ENCODE data around the gene CABYR.
"Not testable (repeated sequence)": the region's sequence is repeated elsewhere in the genome, so short reads cannot be mapped to it uniquely, and the experiment has no call there.

The CABYR gene

GRCh38 chr18:24136967-24137373 is 1.9 kb upstream of the CABYR start:
- TF ChIP-seq, protein P1, sequence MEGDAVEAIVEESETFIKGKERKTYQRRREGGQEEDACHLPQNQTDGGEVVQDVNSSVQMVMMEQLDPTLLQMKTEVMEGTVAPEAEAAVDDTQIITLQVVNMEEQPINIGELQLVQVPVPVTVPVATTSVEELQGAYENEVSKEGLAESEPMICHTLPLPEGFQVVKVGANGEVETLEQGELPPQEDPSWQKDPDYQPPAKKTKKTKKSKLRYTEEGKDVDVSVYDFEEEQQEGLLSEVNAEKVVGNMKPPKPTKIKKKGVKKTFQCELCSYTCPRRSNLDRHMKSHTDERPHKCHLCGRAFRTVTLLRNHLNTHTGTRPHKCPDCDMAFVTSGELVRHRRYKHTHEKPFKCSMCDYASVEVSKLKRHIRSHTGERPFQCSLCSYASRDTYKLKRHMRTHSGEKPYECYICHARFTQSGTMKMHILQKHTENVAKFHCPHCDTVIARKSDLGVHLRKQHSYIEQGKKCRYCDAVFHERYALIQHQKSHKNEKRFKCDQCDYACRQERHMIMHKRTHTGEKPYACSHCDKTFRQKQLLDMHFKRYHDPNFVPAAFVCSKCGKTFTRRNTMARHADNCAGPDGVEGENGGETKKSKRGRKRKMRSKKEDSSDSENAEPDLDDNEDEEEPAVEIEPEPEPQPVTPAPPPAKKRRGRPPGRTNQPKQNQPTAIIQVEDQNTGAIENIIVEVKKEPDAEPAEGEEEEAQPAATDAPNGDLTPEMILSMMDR (IDR thresholded peaks at IDR 0.05) = no peak
- TF ChIP-seq ZFX (IDR thresholded peaks at IDR 0.05; ENCODE audit: borderline replicate concordance) = no peak
- no peak overlapping the region for H3K27ac ChIP-seq

DNA sequence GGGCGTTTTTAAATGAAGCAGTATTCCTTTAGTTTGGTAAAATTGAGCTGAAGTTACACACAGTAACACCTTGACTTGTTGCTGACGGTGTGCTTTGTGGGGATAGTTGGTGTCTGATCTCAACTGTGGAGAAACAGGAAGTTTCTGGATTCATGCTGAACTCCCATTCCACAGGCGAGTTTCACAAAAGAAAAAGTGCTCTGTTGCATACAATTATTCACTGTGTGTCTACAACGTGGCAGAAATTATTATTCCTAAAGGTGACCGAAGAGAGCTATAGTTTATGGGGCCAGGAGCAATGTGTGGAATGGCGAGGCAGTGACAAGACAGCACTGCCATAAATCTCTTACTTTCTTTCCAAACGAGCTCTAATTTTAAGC is 463 bp upstream of the CABYR start:
- H3K27ac ChIP-seq = no peak overlapping the region
- TF ChIP-seq, protein P1 (IDR thresholded peaks at IDR 0.05) = no peak
- TF ChIP-seq ZFX (IDR thresholded peaks at IDR 0.05; ENCODE audit: borderline replicate concordance) = no peak

- TF ChIP-seq, protein P1 (IDR thresholded peaks at IDR 0.05) = no peak
- no peak for TF ChIP-seq ZFX (IDR thresholded peaks at IDR 0.05; ENCODE audit: borderline replicate concordance)
- H3K27ac ChIP-seq = no peak overlapping the region
Observed at GRCh38 chr18:24140697-24141096, 1.8 kb downstream of the CABYR start.

DNA sequence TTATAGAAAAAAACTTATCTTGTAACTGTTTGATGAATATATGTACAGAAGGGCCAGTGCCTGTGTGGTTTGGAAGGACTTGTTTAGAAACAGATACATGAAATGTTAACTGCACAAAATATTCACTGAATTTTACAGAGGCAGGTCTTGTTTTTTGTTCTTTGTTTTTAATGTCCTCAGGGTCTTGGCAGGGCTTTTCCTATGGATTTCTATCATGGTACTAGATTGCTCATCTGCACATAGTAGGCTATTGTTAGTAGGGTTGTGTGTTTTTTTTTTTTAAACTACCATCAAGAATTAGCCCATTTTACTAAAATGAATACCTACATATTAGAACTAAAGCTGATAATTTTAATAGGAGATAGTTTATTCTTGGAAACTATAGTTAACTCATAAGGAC is 3.5 kb downstream of the CABYR start:
- TF ChIP-seq ZFX (IDR thresholded peaks at IDR 0.05; ENCODE audit: borderline replicate concordance) = no peak
- TF ChIP-seq, protein P1 (IDR thresholded peaks at IDR 0.05) = no peak

DNA sequence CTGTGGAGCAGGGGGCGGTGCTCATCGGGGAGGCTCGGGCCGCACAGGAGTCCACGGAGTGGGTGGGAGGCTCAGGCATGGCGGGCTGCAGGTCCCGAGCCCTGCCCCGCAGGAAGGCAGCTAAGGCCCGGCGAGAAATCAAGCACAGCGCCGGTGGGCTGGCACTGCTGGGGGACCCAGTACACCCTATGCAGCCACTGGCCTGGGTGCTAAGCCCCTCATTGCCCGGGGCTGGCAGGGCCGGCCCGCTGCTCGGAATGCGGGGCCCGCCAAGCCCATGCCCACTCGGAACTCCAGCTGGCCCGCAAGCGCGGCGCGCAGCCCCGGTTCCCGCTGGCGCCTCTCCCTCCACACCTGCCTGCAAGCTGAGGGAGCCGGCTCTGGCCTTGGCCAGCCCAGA is 10.7 kb downstream of the CABYR start:
- not testable (repeated sequence) for H3K27ac ChIP-seq

More for the DNA sequence above, 3.5 kb downstream of the CABYR start:
- H3K27ac ChIP-seq = no peak overlapping the region

DNA sequence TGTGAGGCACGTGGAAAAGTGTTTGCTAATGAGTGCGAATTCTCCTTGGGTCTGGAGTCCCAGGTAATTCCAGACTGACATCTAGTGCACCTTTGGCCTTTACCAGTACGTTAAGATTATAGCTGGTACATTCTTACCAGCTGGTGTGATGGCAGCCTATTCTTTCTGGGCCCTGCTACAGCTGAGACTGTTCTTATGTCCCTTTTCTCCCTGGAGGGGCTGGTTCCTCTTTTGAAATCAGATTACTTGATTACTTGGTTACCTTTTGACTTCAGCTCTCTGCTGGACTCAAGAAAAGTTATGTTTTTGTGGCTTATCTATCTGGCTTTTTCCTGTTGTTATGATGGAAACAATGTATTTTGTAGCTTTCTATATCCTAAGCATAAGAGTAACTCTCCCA is 14.5 kb downstream of the CABYR start:
- no peak for TF ChIP-seq ZFX (IDR thresholded peaks at IDR 0.05; ENCODE audit: borderline replicate concordance)
- TF ChIP-seq, protein P1 (IDR thresholded peaks at IDR 0.05) = no peak
- no peak overlapping the region for H3K27ac ChIP-seq

DNA sequence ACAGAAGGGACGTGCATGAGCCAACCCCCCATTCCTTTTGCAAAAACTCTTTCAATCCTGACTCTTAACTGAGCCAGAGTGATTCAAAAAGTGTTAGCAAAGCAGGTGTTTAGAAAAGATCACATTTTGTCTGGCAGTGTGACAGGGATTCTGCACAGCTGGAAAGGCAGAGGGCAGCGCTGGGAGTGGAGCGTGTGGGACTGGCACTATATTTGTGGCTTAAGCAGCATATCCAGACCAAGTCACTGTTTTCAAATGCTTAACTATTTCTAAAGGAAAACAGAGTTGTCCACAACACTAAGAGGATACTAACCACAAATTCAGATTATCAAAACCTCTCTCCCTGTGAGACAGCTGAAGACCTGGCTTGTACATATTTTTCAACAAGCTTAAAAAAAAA is 19.0 kb downstream of the CABYR start:
- H3K27ac ChIP-seq = no peak overlapping the region
- TF ChIP-seq, protein P1 (IDR thresholded peaks at IDR 0.05) = no peak
- no peak for TF ChIP-seq ZFX (IDR thresholded peaks at IDR 0.05; ENCODE audit: borderline replicate concordance)

DNA sequence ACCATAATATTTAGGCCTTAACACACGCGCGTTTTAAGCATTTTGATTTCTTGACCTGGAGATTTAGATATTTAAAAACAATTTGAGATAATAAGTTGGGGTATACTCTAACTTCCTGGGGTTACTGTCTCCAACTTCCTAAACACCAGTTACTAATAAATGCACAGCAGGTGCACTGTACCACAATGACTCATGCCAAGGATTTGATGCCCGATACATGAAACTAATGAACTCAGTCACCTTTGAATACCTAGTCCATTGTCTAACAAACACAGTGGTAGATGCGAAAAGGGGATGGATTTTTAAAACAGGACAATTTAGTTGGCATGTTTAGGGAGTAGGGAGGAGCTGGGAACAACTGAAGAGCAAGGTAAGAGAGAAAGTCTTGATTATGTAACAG is 21.2 kb downstream of the CABYR start:
- no peak overlapping the region for H3K27ac ChIP-seq
- TF ChIP-seq, protein P1 (IDR thresholded peaks at IDR 0.05) = no peak

Measured in 22Rv1 (cell line).